Fibroblast of lung (primary cell): Measurements from ENCODE around the gene STAB2. TPM values are rescaled to one million over a fixed set of nuclear protein-coding genes. Genes with fewer than 3 reads are reported as not detected.

Experiments used
- DNase-seq, 2 donors: peaks; one replicate each; pipeline versions ENCODE4 v3.0.0 to v3.0.0-alpha.2; 2010; ENCODE audit warnings: low read depth in 2 of 2
- H2AFZ ChIP-seq: 2 replicates; pipeline ENCODE4 v1.5.1; 2012; ENCODE audit warnings: low read length, control low read depth, inconsistent platforms
- H3K27ac ChIP-seq: 2 replicates; pipeline ENCODE4 v1.5.1; 2011; ENCODE audit warnings: low read length, control low read depth; ENCODE audit not compliant: insufficient read depth
- H3K27me3 ChIP-seq: 2 replicates; pipeline ENCODE4 v1.5.1; 2011; ENCODE audit warnings: mild to moderate bottlenecking, low read length; ENCODE audit not compliant: control insufficient read depth, insufficient read depth
- H3K36me3 ChIP-seq: 2 replicates; pipeline ENCODE4 v1.5.1; 2011; ENCODE audit warnings: low read length; ENCODE audit not compliant: control insufficient read depth, insufficient read depth
- H3K4me1 ChIP-seq: 2 replicates; pipeline ENCODE4 v1.5.1; 2011; ENCODE audit warnings: low read length; ENCODE audit not compliant: control insufficient read depth, insufficient read depth; ENCODE audit errors: extremely low read depth
- H3K4me2 ChIP-seq: 2 replicates; pipeline ENCODE4 v1.5.1; 2011; ENCODE audit warnings: low read length, control low read depth; ENCODE audit not compliant: insufficient read depth; ENCODE audit errors: extremely low read depth
- H3K4me3 ChIP-seq, 4 experiments: fragments of 200-600 bp in 1 of 4; sonication (generic) in 1 of 4; replicated peaks in 1 of 4; 2 replicates each; pipeline ENCODE4 v1.5.1; 2011 to 2016; ENCODE audit warnings: low read length in 4 of 4, low read depth in 3 of 4, mild to moderate bottlenecking in 3 of 4, control low read depth in 2 of 4, inconsistent platforms in 1 of 4, mixed read lengths in 1 of 4; ENCODE audit not compliant: insufficient read depth in 1 of 4; ENCODE audit errors: control extremely low read depth in 1 of 4
- H3K79me2 ChIP-seq: 2 replicates; pipeline ENCODE4 v1.5.1; 2012; ENCODE audit warnings: mild to moderate bottlenecking, low read length, inconsistent platforms; ENCODE audit not compliant: control insufficient read depth, insufficient read depth
- H3K9ac ChIP-seq: 2 replicates; pipeline ENCODE4 v1.5.1; 2011; ENCODE audit warnings: mild to moderate bottlenecking, low read length, control low read depth; ENCODE audit not compliant: insufficient read depth
- H3K9me3 ChIP-seq: 2 replicates; pipeline ENCODE4 v1.5.1; 2012; ENCODE audit warnings: low read depth, low read length; ENCODE audit not compliant: control insufficient read depth, insufficient read depth
- H4K20me1 ChIP-seq: 2 replicates; pipeline ENCODE4 v1.5.1; 2011; ENCODE audit warnings: low read length; ENCODE audit not compliant: control insufficient read depth, insufficient read depth; ENCODE audit errors: extremely low read depth
- CTCF ChIP-seq, 2 donors: IDR thresholded peaks in 1 of 2; conservative IDR thresholded peaks in 1 of 2; 1 replicate in 1 of 2; 2 replicates in 1 of 2; pipeline ENCODE4 v1.5.1; 2011 to 2012; ENCODE audit warnings: low read length in 2 of 2, control low read depth in 1 of 2, inconsistent platforms in 1 of 2, low read depth in 1 of 2, mild to moderate bottlenecking in 1 of 2
- EZH2 ChIP-seq: IDR thresholded peaks from 2 replicates; pipeline ENCODE4 v1.5.1; 2012; ENCODE audit warnings: low read length, control low read depth, mild to moderate bottlenecking; ENCODE audit errors: missing control alignments
- polyA plus RNA-seq, 2 donors: library from polyadenylated mRNA; depleted of rRNA in 1 of 2; stranded (reverse) in 1 of 2; unstranded in 1 of 2; fragments of >200 nt; gene quantifications; 2 replicates each; pipeline ENCODE4 v1.2.1, GENCODE V29; 2011 to 2012; ENCODE audit warnings: missing spikeins in 1 of 2
- total RNA-seq: library from RNA; depleted of rRNA; stranded (reverse); fragments of >200 nt; gene quantifications from 2 replicates; pipeline ENCODE4 v1.2.1, GENCODE V29; 2014

Gene STAB2
- total and polyA plus RNA-seq, 2 donors (not counting 1 experiment from before 2014, with no cell fraction given): not detected

GRCh38 chr12:103793046-103793445 is 206.0 kb downstream of the STAB2 start:
- H3K9ac ChIP-seq: no peak overlapping the region
- H3K79me2 ChIP-seq: no peaks in the 10 kb centered on the region
- TF ChIP-seq EZH2 (no peak), CTCF (conservative IDR thresholded peaks at IDR 0.05 in 1 of 2, IDR thresholded peaks at IDR 0.05 in 1 of 2; ENCODE audit: low read depth in 1 of 2, low read length in 2 of 2) (no peak)
- no peaks in the 10 kb centered on the region for H4K20me1 ChIP-seq
- no peak for DNase-seq
- H3K4me3 ChIP-seq: no peak overlapping the region
- H3K27ac ChIP-seq: no peak overlapping the region
- no peak overlapping the region for H3K4me2 ChIP-seq
- H3K9me3 ChIP-seq: no peaks in the 10 kb centered on the region
- H2AFZ ChIP-seq: no peak overlapping the region
- H3K27me3 ChIP-seq: no peaks in the 10 kb centered on the region
- H3K4me1 ChIP-seq: no peaks in the 10 kb centered on the region
- H3K36me3 ChIP-seq: peaks cover 6% of the 10 kb centered on the region

DNA sequence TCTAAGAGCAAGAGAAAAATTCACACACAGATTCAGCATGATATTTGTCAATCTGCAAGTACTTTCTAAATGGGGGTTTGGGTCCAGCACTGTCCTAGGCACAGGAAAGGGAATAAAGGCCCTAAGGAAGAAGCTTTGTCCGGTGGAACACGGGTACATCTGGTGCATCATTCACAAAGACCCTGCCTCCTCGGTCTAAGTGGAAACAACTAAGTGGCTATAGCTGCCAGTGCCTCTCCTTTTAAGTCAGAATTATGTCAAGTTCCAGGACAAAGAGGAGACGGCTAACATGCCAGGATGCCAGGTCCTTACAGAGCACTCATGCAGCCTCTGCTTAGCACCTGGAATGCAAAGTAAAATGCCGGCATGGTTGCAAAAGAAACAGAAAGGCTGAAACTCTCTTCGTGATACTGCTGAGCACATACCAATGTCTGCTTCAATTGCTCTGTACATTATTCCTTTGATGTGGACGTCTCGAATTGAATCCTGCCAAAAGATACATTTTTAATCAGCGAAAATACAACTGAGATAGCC is 206.5 kb downstream of the STAB2 start:
- Histone ChIP-seq H3K4me1 (no peaks in the 10 kb centered on the region), H3K79me2 (no peaks in the 10 kb centered on the region), H3K36me3 (peaks cover 6% of the 10 kb centered on the region), H3K27ac (no peak overlapping the region), H3K4me2 (no peak overlapping the region), H3K9ac (no peak overlapping the region), H3K27me3 (no peaks in the 10 kb centered on the region), H2AFZ (no peak overlapping the region), H4K20me1 (no peaks in the 10 kb centered on the region), H3K4me3 (no peak overlapping the region), H3K9me3 (no peaks in the 10 kb centered on the region)
- no peak for DNase-seq
- TF ChIP-seq EZH2: no peak

DNA sequence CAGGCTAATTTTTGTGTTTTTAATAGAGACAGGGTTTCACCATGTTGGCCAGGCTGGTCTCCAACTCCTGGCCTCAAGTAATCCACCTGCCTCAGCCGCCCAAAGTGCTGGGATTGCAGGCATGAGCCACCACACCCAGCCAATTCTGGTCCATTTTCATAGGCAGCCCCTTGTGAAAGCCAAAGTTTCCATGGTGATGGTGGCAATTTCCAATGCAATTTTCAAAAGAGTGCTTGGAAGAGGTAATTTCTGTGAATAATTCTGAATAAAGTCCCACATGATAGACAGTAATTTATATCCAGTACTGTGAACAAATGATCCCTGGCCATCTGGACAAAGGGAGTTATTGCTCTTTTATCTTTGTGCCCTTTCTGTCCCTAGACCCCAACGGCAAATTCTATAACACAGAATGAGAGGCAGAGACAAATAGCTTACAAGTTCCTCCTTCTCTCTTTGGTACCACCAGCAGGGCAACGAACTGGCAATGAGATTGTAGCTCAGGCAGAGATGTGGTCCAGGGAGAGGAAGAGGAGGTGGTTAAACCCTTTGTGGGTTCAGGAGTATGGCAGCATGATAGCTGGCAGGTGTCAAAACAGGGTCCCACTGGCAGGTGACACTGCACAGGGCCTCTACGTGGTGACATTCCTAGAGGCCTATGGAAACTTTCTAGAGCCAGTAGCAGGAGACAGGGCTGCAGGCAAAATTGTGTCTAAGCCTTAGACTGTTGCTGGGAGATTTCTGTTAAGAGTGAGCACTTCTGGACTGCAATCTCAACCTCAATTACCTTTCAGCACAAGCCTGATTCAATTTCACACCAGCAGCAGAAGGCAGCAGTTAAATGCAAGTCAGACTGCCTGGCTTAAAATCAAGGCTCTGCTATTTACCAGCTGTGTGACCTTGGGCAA is 207.5 kb downstream of the STAB2 start:
- Histone ChIP-seq H2AFZ (no peak overlapping the region), H3K4me2 (no peak overlapping the region), H3K36me3 (peaks cover 6% of the 10 kb centered on the region), H4K20me1 (no peaks in the 10 kb centered on the region), H3K9me3 (no peaks in the 10 kb centered on the region), H3K27ac (no peak overlapping the region), H3K27me3 (no peaks in the 10 kb centered on the region), H3K4me1 (peaks cover under 1% of the 10 kb centered on the region), H3K79me2 (no peaks in the 10 kb centered on the region), H3K9ac (no peak overlapping the region), H3K4me3 (no peak overlapping the region)
- DNase-seq: no peak
- TF ChIP-seq EZH2 (no peak), CTCF (conservative IDR thresholded peaks at IDR 0.05 in 1 of 2, IDR thresholded peaks at IDR 0.05 in 1 of 2; ENCODE audit: low read depth in 1 of 2, low read length in 2 of 2) (no peak)
